GM23338 (cell line): Measurements from ENCODE around the gene NPHP4. TPM values are rescaled to one million over a fixed set of nuclear protein-coding genes. Genes with fewer than 3 reads are reported as not detected.

Experiments
- ATAC-seq: fragments of 200-7000 bp; cut with Tn5 transposase; 3 replicates; pipeline ENCODE4 v1.9.1; 2020
- DNase-seq: peaks from one replicate; pipeline ENCODE4 v3.0.0-alpha.2; 2015; ENCODE audit warnings: low spot score
- H2AFZ ChIP-seq: fragments of 200-600 bp; sonication (generic); 2 replicates; pipeline ENCODE4 v1.8.0; 2016; ENCODE audit warnings: antibody characterized with exemption, mild to moderate bottlenecking, moderate library complexity
- H3F3A ChIP-seq: fragments of 200-600 bp; sonication (generic); replicated peaks from 2 replicates; pipeline ENCODE4 v1.8.0; 2017; ENCODE audit warnings: antibody characterized with exemption, mixed run types, low read depth
- H3K27ac ChIP-seq: fragments of 200-600 bp; sonication (generic); 2 replicates; pipeline ENCODE4 v1.6.1; 2016; ENCODE audit warnings: low read depth
- H3K27me3 ChIP-seq: fragments of 200-600 bp; sonication (generic); 2 replicates; pipeline ENCODE4 v1.8.0; 2016; ENCODE audit warnings: mild to moderate bottlenecking, mixed run types, moderate library complexity; ENCODE audit not compliant: insufficient read depth
- H3K36me3 ChIP-seq: fragments of 200-600 bp; sonication (generic); 2 replicates; pipeline ENCODE4 v1.8.0; 2016; ENCODE audit warnings: mild to moderate bottlenecking; ENCODE audit not compliant: insufficient read depth
- H3K4me1 ChIP-seq: fragments of 200-600 bp; sonication (generic); 2 replicates; pipeline ENCODE4 v1.8.0; 2016; ENCODE audit warnings: mild to moderate bottlenecking, moderate library complexity; ENCODE audit not compliant: insufficient read depth
- H3K4me2 ChIP-seq: fragments of 200-600 bp; sonication (generic); 2 replicates; pipeline ENCODE4 v1.7.1; 2017; ENCODE audit warnings: mixed run types
- H3K4me3 ChIP-seq: fragments of 200-600 bp; sonication (generic); 2 replicates; pipeline ENCODE4 v1.6.1; 2016; ENCODE audit warnings: mixed run types
- H3K79me2 ChIP-seq: fragments of 200-600 bp; sonication (generic); replicated peaks from 2 replicates; pipeline ENCODE4 v1.8.0; 2017; ENCODE audit warnings: mild to moderate bottlenecking; ENCODE audit not compliant: insufficient read depth
- H3K9me2 ChIP-seq: fragments of 200-600 bp; sonication (generic); 2 replicates; pipeline ENCODE4 v1.8.0; 2017; ENCODE audit not compliant: insufficient read depth
- H4K20me1 ChIP-seq: fragments of 200-600 bp; sonication (generic); replicated peaks from 2 replicates; pipeline ENCODE4 v1.8.0; 2017; ENCODE audit warnings: mild to moderate bottlenecking; ENCODE audit not compliant: insufficient read depth
- H3K27ac Mint-ChIP-seq: 2 replicates; pipeline ENCODE4 v1.8.0; 2020; ENCODE audit warnings: inconsistent platforms, mild to moderate bottlenecking, moderate library complexity, mixed read lengths
- H3K27me3 Mint-ChIP-seq: 3 replicates; pipeline ENCODE4 v1.8.0; 2022; ENCODE audit warnings: low read depth, mild to moderate bottlenecking, moderate library complexity, mixed read lengths, inconsistent platforms; ENCODE audit not compliant: insufficient read depth, poor library complexity
- H3K36me3 Mint-ChIP-seq: 3 replicates; pipeline ENCODE4 v1.8.0; 2021; ENCODE audit warnings: low read depth, mild to moderate bottlenecking, inconsistent platforms, moderate library complexity, mixed read lengths
- H3K4me1 Mint-ChIP-seq: 3 replicates; pipeline ENCODE4 v1.8.0; 2020; ENCODE audit warnings: mild to moderate bottlenecking, inconsistent platforms, mixed read lengths
- H3K4me3 Mint-ChIP-seq: 3 replicates; pipeline ENCODE4 v1.8.0; 2021; ENCODE audit warnings: moderate library complexity, mild to moderate bottlenecking, inconsistent platforms, mixed read lengths
- H3K9me3 Mint-ChIP-seq: 3 replicates; pipeline ENCODE4 v1.8.0; 2020; ENCODE audit warnings: moderate library complexity, mild to moderate bottlenecking, inconsistent platforms, mixed read lengths
- CREB1 ChIP-seq: fragments of 250-450 bp; sonication (Bioruptor Pico); IDR thresholded peaks from 2 replicates; pipeline ENCODE4 v1.5.0; 2020; ENCODE audit warnings: low read depth, mild to moderate bottlenecking, moderate library complexity
- CTCF ChIP-seq, 2 experiments: fragments of 200-600 bp in 1 of 2; sonication (generic) in 1 of 2; conservative IDR thresholded peaks; 2 replicates each; pipeline versions ENCODE4 v1.5.1 to v1.6.1; 2016 to 2017; ENCODE audit warnings: antibody characterized with exemption in 2 of 2, low read depth in 2 of 2, mild to moderate bottlenecking in 2 of 2, moderate library complexity in 1 of 2
- EZH2 ChIP-seq: fragments of 200-600 bp; sonication (generic); IDR thresholded peaks from one replicate; pipeline ENCODE4 v1.8.0; 2017; ENCODE audit warnings: antibody characterized with exemption, mild to moderate bottlenecking, low read depth; ENCODE audit not compliant: unreplicated experiment
- EZH2phosphoT487 ChIP-seq: fragments of 200-600 bp; sonication (generic); IDR thresholded peaks from one replicate; pipeline ENCODE4 v1.8.1; 2018; ENCODE audit warnings: antibody characterized with exemption; ENCODE audit not compliant: unreplicated experiment
- JUNB ChIP-seq: IDR thresholded peaks from one replicate; pipeline ENCODE4 v1.6.1; 2016; ENCODE audit warnings: antibody characterized with exemption; ENCODE audit not compliant: unreplicated experiment
- NANOG ChIP-seq: IDR thresholded peaks from 2 replicates; pipeline ENCODE4 v1.6.1; 2016; ENCODE audit warnings: antibody characterized with exemption, borderline replicate concordance
- POLR2AphosphoS5 ChIP-seq: IDR thresholded peaks from 2 replicates; pipeline ENCODE4 v1.6.1; 2016; ENCODE audit warnings: antibody characterized with exemption, low read depth
- REST ChIP-seq: IDR thresholded peaks from one replicate; pipeline ENCODE4 v1.6.1; 2018; ENCODE audit warnings: antibody characterized with exemption; ENCODE audit not compliant: unreplicated experiment
- STAT1 ChIP-seq: IDR thresholded peaks from one replicate; pipeline ENCODE4 v1.6.1; 2016; ENCODE audit warnings: antibody characterized with exemption; ENCODE audit not compliant: unreplicated experiment
- ZNF114 ChIP-seq: fragments of 250-450 bp; sonication (Bioruptor Pico); IDR thresholded peaks from 2 replicates; pipeline ENCODE4 v1.5.0; 2020; ENCODE audit warnings: mild to moderate bottlenecking, moderate library complexity
- ZNF331 ChIP-seq: fragments of 250-450 bp; sonication (Bioruptor Pico); IDR thresholded peaks from 2 replicates; pipeline ENCODE4 v1.5.0; 2020; ENCODE audit warnings: low read depth, mild to moderate bottlenecking, moderate library complexity
- ZNF462 ChIP-seq: fragments of 250-450 bp; sonication (Bioruptor Pico); IDR thresholded peaks from 2 replicates; pipeline ENCODE4 v1.5.0; 2020; ENCODE audit warnings: mild to moderate bottlenecking, moderate library complexity
- polyA plus RNA-seq: library from polyadenylated mRNA; unstranded; fragments of >200 nt; fragmentation: Nextera tagmentation; extraction: Ambion mirVana; gene quantifications from 2 replicates; pipeline ENCODE4 v1.2.1, GENCODE V29; 2016
- total RNA-seq: library from RNA; depleted of rRNA; stranded (reverse); fragments of >200 nt; shearing (Covaris generic); gene quantifications from 2 replicates; pipeline ENCODE4 v1.2.3, GENCODE V29; 2014
- TF ChIP-seq, protein P1 (sequence below): IDR thresholded peaks from 2 replicates; pipeline ENCODE4 v1.6.1; 2016; ENCODE audit warnings: antibody characterized with exemption

The NPHP4 gene
- total and polyA plus RNA-seq, 2 experiments from 2014 or later = 2.5 to 12.4 TPM

GRCh38 chr1:5927506-5928370, 64.5 kb downstream of the NPHP4 start:
- no peaks in the 10 kb centered on the region for H3K9me3 Mint-ChIP-seq
- no peak overlapping the region for H2AFZ ChIP-seq
- H3K36me3 Mint-ChIP-seq = peaks cover 5% of the 10 kb centered on the region; the same call in 2 of the 3 replicates
- TF ChIP-seq ZNF462 = no peak
- no peak for TF ChIP-seq CTCF (conservative IDR thresholded peaks at IDR 0.05; ENCODE audit: low read depth in 2 of 2)
- TF ChIP-seq ZNF331 (CRISPR knock-in tag) = no peak
- no peak for TF ChIP-seq POLR2AphosphoS5
- TF ChIP-seq REST = no peak
- no peak for TF ChIP-seq EZH2
- TF ChIP-seq NANOG = no peak
- TF ChIP-seq JUNB = no peak
- no peak for TF ChIP-seq ZNF114 (CRISPR knock-in tag)
- no peak for TF ChIP-seq CREB1
- TF ChIP-seq EZH2phosphoT487 = no peak
- TF ChIP-seq, protein P1, sequence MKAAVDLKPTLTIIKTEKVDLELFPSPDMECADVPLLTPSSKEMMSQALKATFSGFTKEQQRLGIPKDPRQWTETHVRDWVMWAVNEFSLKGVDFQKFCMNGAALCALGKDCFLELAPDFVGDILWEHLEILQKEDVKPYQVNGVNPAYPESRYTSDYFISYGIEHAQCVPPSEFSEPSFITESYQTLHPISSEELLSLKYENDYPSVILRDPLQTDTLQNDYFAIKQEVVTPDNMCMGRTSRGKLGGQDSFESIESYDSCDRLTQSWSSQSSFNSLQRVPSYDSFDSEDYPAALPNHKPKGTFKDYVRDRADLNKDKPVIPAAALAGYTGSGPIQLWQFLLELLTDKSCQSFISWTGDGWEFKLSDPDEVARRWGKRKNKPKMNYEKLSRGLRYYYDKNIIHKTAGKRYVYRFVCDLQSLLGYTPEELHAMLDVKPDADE = no peak
- TF ChIP-seq STAT1 = no peak
- H3F3A ChIP-seq = no peaks in the 10 kb centered on the region
- H3K27ac ChIP-seq = no peak overlapping the region
- no peaks in the 10 kb centered on the region; the same call in 2 of the 3 replicates for H3K4me1 Mint-ChIP-seq
- no peaks in the 10 kb centered on the region for H4K20me1 ChIP-seq
- no peak overlapping the region for H3K4me3 ChIP-seq
- no peak overlapping the region for H3K27ac Mint-ChIP-seq
- no peak overlapping the region for H3K4me2 ChIP-seq
- no peak overlapping the region for H3K4me3 Mint-ChIP-seq
- H3K36me3 ChIP-seq = no peaks in the 10 kb centered on the region
- no peaks in the 10 kb centered on the region for H3K4me1 ChIP-seq
- no peaks in the 10 kb centered on the region for H3K27me3 ChIP-seq
- H3K9me2 ChIP-seq = no peaks in the 10 kb centered on the region
- ATAC-seq (no peak), DNase-seq (no peak)
- H3K79me2 ChIP-seq = no peaks in the 10 kb centered on the region
- H3K27me3 Mint-ChIP-seq = peaks cover 3% of the 10 kb centered on the region
